SH-SY5Y (cell line): ENCODE measurements around the gene MRPS18B.

ENCODE experiments used
- GATA2 ChIP-seq: IDR thresholded peaks from 2 replicates; pipeline ENCODE4 v1.6.1; 2011; ENCODE audit warnings: mild to moderate bottlenecking, low read depth, low read length
- GATA3 ChIP-seq: IDR thresholded peaks from 2 replicates; pipeline ENCODE4 v1.6.1; 2011; ENCODE audit warnings: low read depth, mild to moderate bottlenecking, low read length, moderate library complexity

The MRPS18B gene

DNA sequence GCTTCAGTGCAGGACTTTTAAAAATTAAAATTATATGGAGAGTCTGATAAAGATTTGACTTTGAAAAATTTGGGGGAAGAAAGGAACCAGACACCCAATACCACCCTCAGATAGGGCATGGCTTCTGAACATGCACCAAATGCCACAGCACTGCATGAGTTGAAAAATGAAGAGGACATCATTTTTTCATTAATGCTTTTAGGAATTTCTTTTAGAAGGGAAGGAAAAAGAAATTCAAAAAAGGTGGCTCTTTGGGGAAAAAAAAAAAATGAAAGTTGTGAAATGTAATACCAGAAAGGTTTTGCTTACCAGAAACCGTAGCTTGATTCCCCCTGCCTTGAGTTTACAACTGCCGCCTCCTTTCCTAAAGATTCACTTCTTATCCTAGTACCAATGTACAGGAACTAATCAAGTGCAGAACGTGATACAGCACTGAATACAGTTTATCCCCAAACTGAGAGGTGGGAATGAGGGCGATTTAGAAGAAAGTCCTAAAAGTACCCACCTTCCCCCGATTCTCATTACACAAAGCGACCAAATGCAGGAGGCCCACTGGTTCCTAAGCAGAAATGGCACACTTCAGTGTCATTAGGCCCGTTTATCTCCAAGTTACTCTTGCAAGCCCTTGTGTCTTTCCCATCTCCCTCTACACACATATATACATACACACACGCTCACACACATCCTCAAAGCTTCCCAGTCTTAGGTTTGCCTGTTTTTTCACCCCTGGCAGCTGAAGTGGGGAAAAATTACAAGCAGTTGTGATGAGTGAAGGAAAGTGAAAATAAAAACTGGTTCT is 3.4 kb upstream of the MRPS18B start:
- TF ChIP-seq GATA3, result no peak
- TF ChIP-seq GATA2, result no peak

GRCh38 chr6:30614843-30615218 is 2.8 kb upstream of the MRPS18B start:
- no peak for TF ChIP-seq GATA2
- no peak for TF ChIP-seq GATA3

GRCh38 chr6:30615219-30615957 is 2.3 kb upstream of the MRPS18B start:
- TF ChIP-seq GATA2 (no peak), GATA3 (no peak)

DNA sequence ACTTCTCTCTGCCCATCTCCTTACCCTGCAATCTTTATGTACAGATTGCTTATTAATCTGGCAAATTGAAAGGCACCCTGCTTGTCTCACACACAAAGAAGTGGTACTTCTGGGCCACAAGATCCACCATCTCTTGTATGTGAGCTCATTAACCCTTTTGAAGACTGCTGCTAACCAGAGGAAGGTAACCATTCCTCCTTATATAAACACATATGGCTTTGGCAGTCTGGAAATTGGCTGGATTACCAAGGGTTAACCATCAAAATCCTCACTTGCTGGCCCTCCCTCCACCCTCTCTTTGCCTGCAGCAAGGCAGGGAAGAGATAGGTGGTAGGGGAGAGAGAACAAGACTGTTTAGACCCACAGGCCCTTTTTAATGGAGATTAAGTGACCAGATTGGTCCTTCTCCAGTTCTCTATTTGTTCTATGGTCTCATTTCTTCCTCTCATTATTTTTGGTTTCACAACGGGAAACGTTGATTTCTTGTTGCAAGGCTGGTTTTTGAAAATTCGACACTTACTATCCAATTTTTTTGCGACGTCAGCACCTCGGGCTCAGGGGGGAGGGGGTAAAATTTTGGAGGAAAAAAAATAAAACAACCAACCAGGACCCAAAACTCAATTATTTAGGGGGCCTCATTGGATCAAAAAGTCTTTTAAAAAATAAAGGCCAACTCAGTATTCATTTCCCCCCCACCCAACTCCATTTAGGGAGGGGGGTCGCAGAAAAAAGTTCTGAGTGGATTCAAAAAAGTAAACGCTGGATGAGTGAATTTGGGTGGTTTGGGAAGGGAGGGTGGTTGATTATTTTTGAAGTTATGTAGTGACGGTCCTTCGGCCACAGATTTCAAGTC is 1.5 kb upstream of the MRPS18B start:
- TF ChIP-seq GATA3 (no peak), GATA2 (peak; percentile 43; the same call in 1 of the 2 replicates)

DNA sequence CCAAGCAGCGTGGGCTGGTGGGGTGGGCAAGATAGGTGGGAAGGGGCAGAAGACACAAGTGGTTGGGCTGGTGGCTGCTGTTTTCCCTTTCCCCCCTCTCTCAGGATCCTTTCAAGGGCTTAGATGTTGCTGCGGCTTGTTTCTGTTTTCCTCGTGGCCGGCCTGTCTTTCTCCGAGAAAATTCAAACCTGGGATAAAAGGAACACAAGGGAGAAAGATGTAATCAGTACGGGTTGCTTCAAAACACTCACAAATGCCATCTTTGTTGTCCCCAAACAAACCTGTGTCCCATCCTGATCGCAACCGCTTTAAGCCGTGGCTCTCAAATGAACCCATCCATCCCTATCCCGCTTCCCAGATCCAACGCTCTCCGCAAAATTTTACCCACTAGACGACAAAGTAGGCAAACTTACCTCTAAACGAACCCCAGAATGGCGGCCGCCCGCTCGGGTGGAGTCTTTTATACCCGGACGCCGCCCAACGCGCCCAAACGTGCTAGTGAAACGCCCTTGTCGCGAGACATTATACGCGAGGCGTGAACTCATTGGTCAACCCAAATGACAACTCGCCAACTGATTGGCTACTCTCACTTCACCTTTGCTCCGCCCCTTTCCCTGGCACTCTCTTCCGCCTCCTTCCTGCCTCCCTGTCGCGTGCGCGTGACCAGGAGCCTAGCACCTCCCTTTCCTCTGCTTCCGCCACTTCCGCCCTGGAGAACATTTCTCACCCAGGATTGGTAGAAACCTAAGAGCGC is 652 bp upstream of the MRPS18B start, which contains the start of gene PPP1R10:
Gene PPP1R10, minus strand, starts transcription at position 433 of the 754 bp plus-strand sequence. CDS start 7,299 bp downstream, outside the sequence.
- TF ChIP-seq GATA2 (peak; percentile 67), GATA3 (no peak)

DNA sequence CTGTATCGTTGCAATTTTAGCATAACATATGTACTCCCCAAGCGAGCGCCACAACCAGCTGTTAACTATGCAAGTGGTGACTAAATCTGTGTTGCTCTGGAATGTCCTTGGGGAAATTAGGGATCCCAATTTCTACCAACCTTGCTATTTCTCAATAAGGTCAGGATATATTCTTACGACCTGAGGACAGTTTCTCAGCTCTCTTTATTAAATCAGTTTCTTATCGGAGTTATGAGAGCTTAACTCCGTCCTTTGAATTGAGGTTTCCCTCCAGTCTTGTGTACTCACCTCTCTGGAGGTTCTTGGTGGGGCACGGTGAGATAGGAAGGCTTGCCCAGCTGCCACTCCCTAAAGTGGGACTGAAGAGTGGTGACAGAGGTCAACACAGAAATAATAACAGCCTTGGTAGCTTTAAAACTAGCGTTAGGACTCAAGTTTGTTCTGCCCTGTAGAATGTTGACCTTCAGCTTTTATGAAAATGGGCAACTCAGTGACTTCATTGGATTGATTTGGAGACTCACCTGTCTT is 694 bp downstream of the MRPS18B start:
- TF ChIP-seq GATA2 (no peak), GATA3 (no peak)

DNA sequence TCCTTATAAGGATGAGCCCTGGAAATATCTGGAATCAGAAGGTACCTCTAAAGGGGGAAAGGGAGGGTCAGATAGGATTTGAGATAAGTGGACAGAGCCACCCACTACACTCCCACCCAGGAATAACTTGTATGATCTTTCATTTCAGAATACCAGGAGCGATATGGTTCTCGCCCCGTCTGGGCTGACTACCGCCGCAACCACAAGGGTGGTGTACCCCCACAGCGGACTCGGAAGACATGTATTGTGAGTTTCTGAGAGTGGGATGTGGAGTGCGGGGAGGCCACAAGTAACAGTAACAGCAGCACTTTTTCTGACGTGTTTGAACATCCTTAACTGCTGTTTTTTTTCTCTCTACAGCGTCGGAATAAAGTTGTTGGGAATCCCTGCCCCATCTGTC is 1.9 kb downstream of the MRPS18B start:
- no peak for TF ChIP-seq GATA2
- no peak for TF ChIP-seq GATA3

DNA sequence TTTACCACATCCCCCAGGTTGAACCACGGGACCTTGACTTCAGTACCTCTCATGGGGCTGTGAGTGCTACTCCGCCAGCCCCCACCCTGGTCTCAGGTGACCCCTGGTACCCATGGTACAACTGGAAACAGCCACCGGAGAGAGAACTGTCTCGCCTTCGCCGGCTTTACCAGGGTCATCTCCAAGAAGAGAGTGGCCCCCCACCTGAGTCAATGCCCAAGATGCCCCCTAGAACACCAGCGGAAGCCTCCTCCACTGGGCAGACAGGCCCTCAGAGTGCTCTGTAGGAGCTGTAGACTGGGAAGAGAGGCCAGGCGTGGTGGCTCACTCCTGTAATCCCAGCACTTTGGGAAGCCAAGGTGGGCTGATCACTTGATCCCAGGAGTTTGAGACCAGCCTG is 7.9 kb downstream of the MRPS18B start:
- TF ChIP-seq GATA2, result no peak
- TF ChIP-seq GATA3, result no peak

DNA sequence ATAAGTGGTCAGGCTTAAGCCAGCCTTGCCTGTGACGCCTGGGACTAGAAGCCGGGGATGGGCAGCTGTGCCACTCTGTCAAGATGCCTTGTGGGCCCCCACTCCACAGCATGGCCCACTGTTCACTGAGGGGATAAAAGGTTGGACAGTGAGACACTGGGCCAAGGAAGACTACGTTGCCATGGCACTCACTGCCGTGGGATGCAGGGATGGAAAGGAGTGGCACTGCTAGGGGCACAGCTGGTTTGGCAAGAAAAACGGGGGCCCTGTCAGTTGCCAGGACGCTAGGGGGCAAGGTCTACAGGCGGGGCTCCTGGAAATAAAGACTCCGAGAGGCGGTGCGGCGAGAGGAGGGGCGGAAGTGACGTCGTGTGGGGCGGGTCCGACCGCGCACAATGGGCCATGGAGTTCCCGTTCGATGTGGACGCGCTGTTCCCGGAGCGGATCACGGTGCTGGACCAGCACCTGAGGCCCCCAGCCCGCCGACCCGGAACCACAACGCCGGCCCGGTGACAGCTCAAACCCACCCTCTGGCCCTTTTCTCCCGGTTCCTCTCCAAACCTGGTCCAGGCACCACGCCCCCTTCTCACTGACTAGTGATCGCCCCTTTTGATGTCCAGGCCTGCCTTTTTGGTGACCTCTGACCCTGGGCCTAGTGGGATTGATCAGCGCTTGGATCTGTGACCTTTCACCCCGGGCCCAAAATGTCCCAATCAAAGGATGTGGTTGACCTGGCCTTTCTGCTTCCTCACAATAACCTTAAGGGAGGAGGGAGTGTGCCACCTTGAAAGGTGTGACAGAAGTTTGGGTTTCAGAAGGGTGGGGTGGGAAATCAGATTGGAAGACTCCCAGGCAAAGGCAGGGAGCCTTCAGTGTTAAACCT is 9.1 kb downstream of the MRPS18B start, which contains the start of gene ATAT1:
Gene ATAT1, plus strand, starts transcription at position 391 of the 883 bp plus-strand sequence.
- peak; percentile 6; the same call in 1 of the 2 replicates for TF ChIP-seq GATA2
- no peak for TF ChIP-seq GATA3

DNA sequence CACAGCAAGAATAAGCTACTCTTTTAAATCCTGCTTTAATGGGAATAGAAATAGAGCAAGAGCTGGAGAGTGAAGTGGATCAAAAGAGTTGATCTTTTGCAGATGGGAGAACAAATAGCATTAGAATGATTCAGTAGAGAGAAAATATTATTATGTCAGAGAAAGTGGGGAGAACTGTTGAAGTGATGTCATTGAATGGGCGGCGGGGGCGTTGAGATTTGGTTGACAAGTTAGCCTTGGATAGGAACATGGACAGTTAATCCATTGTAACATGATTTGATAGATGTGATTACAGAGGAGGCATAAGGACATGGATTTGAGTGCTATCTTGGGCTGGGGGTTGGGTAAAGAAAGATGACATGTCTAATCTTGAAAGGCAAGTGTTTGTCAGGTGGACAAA is 18.2 kb downstream of the MRPS18B start:
- TF ChIP-seq GATA3 (no peak), GATA2 (no peak)

DNA sequence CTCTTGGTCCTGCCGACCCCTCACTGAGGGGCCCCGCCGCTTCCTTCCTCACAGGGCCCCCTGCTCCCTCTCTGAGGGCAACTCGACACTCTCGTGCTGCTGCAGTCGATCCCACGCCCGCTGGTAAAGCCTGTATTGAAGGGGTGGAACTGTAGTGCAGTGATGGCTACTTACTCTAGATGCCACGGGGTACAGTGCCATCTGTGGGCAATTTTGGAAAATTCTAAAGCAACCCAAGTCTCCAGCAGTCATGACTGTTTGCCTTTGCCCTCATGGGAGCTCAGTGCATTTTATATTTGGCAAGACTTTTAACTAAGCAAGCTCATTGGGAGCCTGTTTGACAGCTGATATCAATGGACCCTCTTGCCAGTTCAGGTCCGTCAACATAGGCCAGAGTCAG is 22.8 kb downstream of the MRPS18B start:
- TF ChIP-seq GATA2 (no peak), GATA3 (no peak)

- TF ChIP-seq GATA3 (no peak), GATA2 (no peak)
Measured at GRCh38 chr6:30641048-30641447, 23.4 kb downstream of the MRPS18B start.
